Activated CD4-positive, alpha-beta memory T cell treated with anti-CD3 and anti-CD28 coated beads, Interleukin-2, amount 10 ng/mL, durations not matched to agents 7 days and 5 days (primary cell): Measurements from ENCODE around the gene AGPAT4. TPM values are rescaled to one million over a fixed set of nuclear protein-coding genes. Genes with fewer than 3 reads are reported as not detected.

Experiments
- CTCF ChIA-PET: fragments of 350-600 bp; sonication (Branson Sonifier 250); formaldehyde crosslinking; loops from one replicate; lab custom pipeline; 2021; ENCODE audit warnings: antibody characterized with exemption, inconsistent platforms; lab: Charles Lee
- POLR2A ChIA-PET: fragments of 350-600 bp; sonication (Branson Sonifier 250); formaldehyde crosslinking; loops from one replicate; lab custom pipeline; 2021; ENCODE audit warnings: antibody characterized with exemption; lab: Charles Lee
- DNase-seq: peaks from one replicate; pipeline ENCODE4 v3.0.0-alpha.2; 2020
- H3K27ac Mint-ChIP-seq: one replicate; pipeline ENCODE4 v1.8.0; 2021; ENCODE audit warnings: mild to moderate bottlenecking, mixed read lengths
- H3K27me3 Mint-ChIP-seq: one replicate; pipeline ENCODE4 v1.8.0; 2021; ENCODE audit warnings: mixed read lengths
- H3K36me3 Mint-ChIP-seq: one replicate; pipeline ENCODE4 v1.8.0; 2021; ENCODE audit warnings: low read depth, mixed read lengths
- H3K4me1 Mint-ChIP-seq: one replicate; pipeline ENCODE4 v1.8.0; 2021; ENCODE audit warnings: mixed read lengths
- H3K4me3 Mint-ChIP-seq: one replicate; pipeline ENCODE4 v1.8.0; 2021; ENCODE audit warnings: mild to moderate bottlenecking, mixed read lengths
- H3K9me3 Mint-ChIP-seq: one replicate; pipeline ENCODE4 v1.8.0; 2021; ENCODE audit warnings: mixed read lengths
- total RNA-seq, 2 experiments: library from RNA; stranded (reverse); gene quantifications; one replicate each; pipeline ENCODE4 v1.2.3, GENCODE V29; 2021

Gene AGPAT4
- total RNA-seq, 2 experiments from 2014 or later: 13.9 to 14.3 TPM

- peaks cover 29% of the 10 kb centered on the region for H3K4me1 Mint-ChIP-seq
- H3K27ac Mint-ChIP-seq: no peak overlapping the region
- no peaks in the 10 kb centered on the region for H3K9me3 Mint-ChIP-seq
- no peaks in the 10 kb centered on the region for H3K27me3 Mint-ChIP-seq
- no peak overlapping the region for H3K4me3 Mint-ChIP-seq
- ChIA-PET CTCF (no interaction called here), POLR2A (no interaction called here)
- DNase-seq: no peak
- peaks cover 73% of the 10 kb centered on the region for H3K36me3 Mint-ChIP-seq
Observed at GRCh38 chr6:161109366-161109765, 164.5 kb downstream of the AGPAT4 start.

- peaks cover 72% of the 10 kb centered on the region for H3K36me3 Mint-ChIP-seq
- H3K4me3 Mint-ChIP-seq: no peak overlapping the region
- peaks cover 29% of the 10 kb centered on the region for H3K4me1 Mint-ChIP-seq
- H3K27me3 Mint-ChIP-seq: no peaks in the 10 kb centered on the region
- H3K9me3 Mint-ChIP-seq: no peaks in the 10 kb centered on the region
- ChIA-PET CTCF (no interaction called here), POLR2A (no interaction called here)
- DNase-seq: no peak
- no peak overlapping the region for H3K27ac Mint-ChIP-seq
Observed at GRCh38 chr6:161108916-161109315, 164.9 kb downstream of the AGPAT4 start.

- Mint-ChIP-seq H3K27me3 (no peaks in the 10 kb centered on the region), H3K27ac (no peak overlapping the region), H3K36me3 (peaks cover 76% of the 10 kb centered on the region), H3K4me3 (no peak overlapping the region), H3K4me1 (peaks cover 27% of the 10 kb centered on the region), H3K9me3 (no peaks in the 10 kb centered on the region)
- ChIA-PET POLR2A (no interaction called here), CTCF (interaction anchor here (0.5 kb wide), 1 partner anchor 178 kb away, joined by 4 read pairs; no protein-coding TSS in a partner anchor)
- no peak for DNase-seq
Observed at GRCh38 chr6:161107779-161108730, 165.8 kb downstream of the AGPAT4 start.

GRCh38 chr6:161105408-161105807, 168.5 kb downstream of the AGPAT4 start:
- ChIA-PET POLR2A (no interaction called here), CTCF (interaction anchor here (1.2 kb wide), 1 partner anchor 268 kb away, joined by 5 read pairs; no protein-coding TSS in a partner anchor)
- H3K36me3 Mint-ChIP-seq: peaks cover 57% of the 10 kb centered on the region
- H3K4me3 Mint-ChIP-seq: no peak overlapping the region
- no peak for DNase-seq
- H3K27me3 Mint-ChIP-seq: no peaks in the 10 kb centered on the region
- no peak overlapping the region for H3K27ac Mint-ChIP-seq
- H3K9me3 Mint-ChIP-seq: no peaks in the 10 kb centered on the region
- peaks cover 5% of the 10 kb centered on the region for H3K4me1 Mint-ChIP-seq

GRCh38 chr6:161104966-161105365, 168.9 kb downstream of the AGPAT4 start:
- H3K4me3 Mint-ChIP-seq: no peak overlapping the region
- CTCF ChIA-PET: interaction anchor here (0.7 to 1.2 kb wide), 2 partner anchors 24 to 269 kb away, joined by 4 to 5 read pairs; no protein-coding TSS in a partner anchor
- H3K27ac Mint-ChIP-seq: no peak overlapping the region
- no peak for DNase-seq
- POLR2A ChIA-PET: no interaction called here
- peaks cover 3% of the 10 kb centered on the region for H3K4me1 Mint-ChIP-seq
- peaks cover 53% of the 10 kb centered on the region for H3K36me3 Mint-ChIP-seq
- H3K9me3 Mint-ChIP-seq: no peaks in the 10 kb centered on the region
- H3K27me3 Mint-ChIP-seq: no peaks in the 10 kb centered on the region

GRCh38 chr6:161103475-161103874, 170.4 kb downstream of the AGPAT4 start:
- ChIA-PET CTCF (interaction anchor here (3.8 kb wide), 1 partner anchor 268 kb away, joined by 18 read pairs; no protein-coding TSS in a partner anchor), POLR2A (no interaction called here)
- Mint-ChIP-seq H3K36me3 (peaks cover 45% of the 10 kb centered on the region), H3K4me3 (no peak overlapping the region), H3K27ac (no peak overlapping the region), H3K9me3 (no peaks in the 10 kb centered on the region), H3K4me1 (peaks cover 3% of the 10 kb centered on the region), H3K27me3 (no peaks in the 10 kb centered on the region)
- DNase-seq: no peak

- H3K4me1 Mint-ChIP-seq: peaks cover 3% of the 10 kb centered on the region
- ChIA-PET POLR2A (no interaction called here), CTCF (interaction anchor here (0.9 to 3.8 kb wide), 2 partner anchors 171 to 270 kb away, joined by 3 to 18 read pairs; no protein-coding TSS in a partner anchor)
- H3K9me3 Mint-ChIP-seq: no peaks in the 10 kb centered on the region
- DNase-seq: no peak
- H3K27me3 Mint-ChIP-seq: no peaks in the 10 kb centered on the region
- peaks cover 47% of the 10 kb centered on the region for H3K36me3 Mint-ChIP-seq
- H3K27ac Mint-ChIP-seq: no peak overlapping the region
- no peak overlapping the region for H3K4me3 Mint-ChIP-seq
Observed at GRCh38 chr6:161101517-161101916, 172.3 kb downstream of the AGPAT4 start.

GRCh38 chr6:161100072-161100471, 173.8 kb downstream of the AGPAT4 start:
- Mint-ChIP-seq H3K36me3 (peaks cover 35% of the 10 kb centered on the region), H3K27ac (no peak overlapping the region)
- POLR2A ChIA-PET: no interaction called here

GRCh38 chr6:161095916-161096315, 177.9 kb downstream of the AGPAT4 start:
- Mint-ChIP-seq H3K9me3 (no peaks in the 10 kb centered on the region), H3K4me3 (no peak overlapping the region), H3K27ac (no peak overlapping the region), H3K36me3 (peaks cover 36% of the 10 kb centered on the region), H3K4me1 (peaks cover 6% of the 10 kb centered on the region), H3K27me3 (no peaks in the 10 kb centered on the region)
- ChIA-PET POLR2A (no interaction called here), CTCF (no interaction called here)
- no peak for DNase-seq

More at GRCh38 chr6:161100072-161100471, 173.8 kb downstream of the AGPAT4 start:
- no peak for DNase-seq
- H3K27me3 Mint-ChIP-seq: no peaks in the 10 kb centered on the region
- CTCF ChIA-PET: interaction anchor here (3.8 kb wide), 1 partner anchor 271 kb away, joined by 18 read pairs; no protein-coding TSS in a partner anchor
- H3K9me3 Mint-ChIP-seq: no peaks in the 10 kb centered on the region
- H3K4me1 Mint-ChIP-seq: peaks cover 3% of the 10 kb centered on the region
- no peak overlapping the region for H3K4me3 Mint-ChIP-seq

- H3K4me1 Mint-ChIP-seq: peaks cover 6% of the 10 kb centered on the region
- CTCF ChIA-PET: no interaction called here
- H3K27me3 Mint-ChIP-seq: no peaks in the 10 kb centered on the region
- POLR2A ChIA-PET: interaction anchor here (0.6 kb wide), 1 partner anchor 104 kb away, joined by 3 read pairs; the partner anchor contains the start of gene MAP3K4
- DNase-seq: no peak
- H3K27ac Mint-ChIP-seq: no peak overlapping the region
- H3K36me3 Mint-ChIP-seq: peaks cover 35% of the 10 kb centered on the region
- no peaks in the 10 kb centered on the region for H3K9me3 Mint-ChIP-seq
- H3K4me3 Mint-ChIP-seq: no peak overlapping the region
Observed at GRCh38 chr6:161094955-161095354, 178.9 kb downstream of the AGPAT4 start.

- no peak overlapping the region for H3K4me3 Mint-ChIP-seq
- DNase-seq: no peak
- peaks cover 6% of the 10 kb centered on the region for H3K4me1 Mint-ChIP-seq
- no peaks in the 10 kb centered on the region for H3K27me3 Mint-ChIP-seq
- ChIA-PET POLR2A (no interaction called here), CTCF (interaction anchor here (0.6 kb wide), 2 partner anchors 160 to 279 kb away, joined by 3 read pairs; no protein-coding TSS in a partner anchor)
- peaks cover 45% of the 10 kb centered on the region for H3K36me3 Mint-ChIP-seq
- no peak overlapping the region for H3K27ac Mint-ChIP-seq
- no peaks in the 10 kb centered on the region for H3K9me3 Mint-ChIP-seq
Observed at GRCh38 chr6:161091972-161092701, 181.7 kb downstream of the AGPAT4 start.

GRCh38 chr6:161091151-161091550, 182.7 kb downstream of the AGPAT4 start:
- Mint-ChIP-seq H3K4me3 (no peak overlapping the region), H3K27me3 (no peaks in the 10 kb centered on the region), H3K36me3 (peaks cover 49% of the 10 kb centered on the region), H3K9me3 (no peaks in the 10 kb centered on the region), H3K27ac (no peak overlapping the region), H3K4me1 (peaks cover 6% of the 10 kb centered on the region)
- ChIA-PET POLR2A (no interaction called here), CTCF (no interaction called here)
- no peak for DNase-seq
